ENCODE measurements around the gene ZNF469.
A peak's percentile ranks its signal among the peaks of the same experiment; 100 is the strongest.

Gene ZNF469, protein sequence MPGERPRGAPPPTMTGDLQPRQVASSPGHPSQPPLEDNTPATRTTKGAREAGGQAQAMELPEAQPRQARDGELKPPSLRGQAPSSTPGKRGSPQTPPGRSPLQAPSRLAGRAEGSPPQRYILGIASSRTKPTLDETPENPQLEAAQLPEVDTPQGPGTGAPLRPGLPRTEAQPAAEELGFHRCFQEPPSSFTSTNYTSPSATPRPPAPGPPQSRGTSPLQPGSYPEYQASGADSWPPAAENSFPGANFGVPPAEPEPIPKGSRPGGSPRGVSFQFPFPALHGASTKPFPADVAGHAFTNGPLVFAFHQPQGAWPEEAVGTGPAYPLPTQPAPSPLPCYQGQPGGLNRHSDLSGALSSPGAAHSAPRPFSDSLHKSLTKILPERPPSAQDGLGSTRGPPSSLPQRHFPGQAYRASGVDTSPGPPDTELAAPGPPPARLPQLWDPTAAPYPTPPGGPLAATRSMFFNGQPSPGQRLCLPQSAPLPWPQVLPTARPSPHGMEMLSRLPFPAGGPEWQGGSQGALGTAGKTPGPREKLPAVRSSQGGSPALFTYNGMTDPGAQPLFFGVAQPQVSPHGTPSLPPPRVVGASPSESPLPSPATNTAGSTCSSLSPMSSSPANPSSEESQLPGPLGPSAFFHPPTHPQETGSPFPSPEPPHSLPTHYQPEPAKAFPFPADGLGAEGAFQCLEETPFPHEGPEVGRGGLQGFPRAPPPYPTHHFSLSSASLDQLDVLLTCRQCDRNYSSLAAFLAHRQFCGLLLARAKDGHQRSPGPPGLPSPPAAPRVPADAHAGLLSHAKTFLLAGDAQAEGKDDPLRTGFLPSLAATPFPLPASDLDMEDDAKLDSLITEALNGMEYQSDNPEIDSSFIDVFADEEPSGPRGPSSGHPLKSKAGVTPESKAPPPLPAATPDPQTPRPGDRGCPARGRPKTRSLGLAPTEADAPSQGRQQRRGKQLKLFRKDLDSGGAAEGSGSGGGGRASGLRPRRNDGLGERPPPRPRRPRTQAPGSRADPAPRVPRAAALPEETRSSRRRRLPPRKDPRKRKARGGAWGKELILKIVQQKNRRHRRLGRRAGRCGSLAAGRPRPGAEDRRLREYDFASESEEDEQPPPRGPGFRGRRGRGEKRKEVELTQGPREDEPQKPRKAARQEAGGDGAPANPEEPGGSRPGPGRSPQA (N-terminal part only)

GRCh38 chr16:88382491-88383400, at the start of gene ZNF469:
Gene ZNF469 (plus strand): TSS chr16:88382959. CDS start chr16:88427471, 44,512 bp downstream.
- peak; percentile 13 for DNase-seq

GRCh38 chr16:88333848-88334777, 48.6 kb upstream of the ZNF469 start:
- no peak for DNase-seq

- no peak for DNase-seq
Observed at GRCh38 chr16:88334778-88335720, 47.7 kb upstream of the ZNF469 start.

DNA sequence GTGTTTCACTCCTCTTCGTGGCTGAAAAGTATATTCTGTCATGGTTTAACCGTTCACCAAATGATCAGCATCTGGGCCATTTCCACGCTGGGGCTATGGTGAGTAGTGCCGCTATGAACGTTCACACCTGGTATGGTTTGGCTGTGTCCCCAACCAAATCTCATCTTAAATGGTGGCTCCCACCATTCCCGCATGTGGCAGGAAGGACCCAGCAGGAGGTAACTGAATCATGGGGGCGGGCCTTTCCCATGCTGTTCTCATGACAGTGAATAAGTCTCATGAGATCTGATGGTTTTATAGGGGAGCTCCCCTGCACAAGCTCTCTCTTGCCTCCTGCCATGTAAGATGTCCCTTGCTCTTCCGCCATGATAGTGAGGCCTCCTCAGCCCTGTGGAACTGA, 45.7 kb upstream of the ZNF469 start:
- no peak for DNase-seq

DNA sequence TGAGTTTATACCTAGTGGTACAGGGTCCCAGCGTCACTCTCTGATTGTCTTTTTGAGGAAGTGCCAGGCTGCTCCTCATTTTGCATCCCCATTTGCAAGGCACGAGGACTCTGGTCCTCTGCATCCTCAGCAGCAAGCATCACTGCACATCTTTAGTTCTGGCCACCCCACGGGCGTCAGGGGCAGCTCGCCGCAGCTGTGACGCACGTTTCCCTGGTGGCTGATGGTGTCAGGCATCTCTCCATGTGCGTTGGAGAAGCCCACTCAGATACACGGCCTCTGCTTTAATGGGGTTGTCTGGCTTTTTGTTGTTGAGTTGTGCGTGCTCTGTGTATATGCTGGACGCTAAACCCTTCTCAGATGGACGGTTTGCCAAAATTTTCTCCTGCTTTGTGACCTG, 45.2 kb upstream of the ZNF469 start:
- no peak for DNase-seq

GRCh38 chr16:88338111-88338510, 44.6 kb upstream of the ZNF469 start:
- no peak for DNase-seq

DNA sequence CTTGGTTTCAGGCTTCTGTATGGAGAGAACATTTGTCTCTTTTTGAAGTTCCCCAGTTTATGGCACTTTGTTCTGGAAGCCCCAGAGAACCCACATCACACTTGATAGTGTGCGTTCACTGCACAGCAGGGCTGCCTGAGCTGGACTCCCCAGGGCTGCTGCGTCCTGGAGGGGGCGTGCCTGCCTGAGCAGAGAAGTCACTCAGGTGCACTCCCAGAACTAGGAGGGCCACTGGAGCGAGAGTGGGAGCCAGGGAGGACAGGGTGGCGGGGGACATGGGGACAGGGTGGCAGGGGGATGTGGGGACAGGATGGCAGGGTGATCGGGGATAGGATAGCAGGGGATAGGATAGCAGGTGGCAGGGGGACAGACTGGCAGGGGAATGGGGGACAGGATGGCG, 43.9 kb upstream of the ZNF469 start:
- DNase-seq, result no peak

DNA sequence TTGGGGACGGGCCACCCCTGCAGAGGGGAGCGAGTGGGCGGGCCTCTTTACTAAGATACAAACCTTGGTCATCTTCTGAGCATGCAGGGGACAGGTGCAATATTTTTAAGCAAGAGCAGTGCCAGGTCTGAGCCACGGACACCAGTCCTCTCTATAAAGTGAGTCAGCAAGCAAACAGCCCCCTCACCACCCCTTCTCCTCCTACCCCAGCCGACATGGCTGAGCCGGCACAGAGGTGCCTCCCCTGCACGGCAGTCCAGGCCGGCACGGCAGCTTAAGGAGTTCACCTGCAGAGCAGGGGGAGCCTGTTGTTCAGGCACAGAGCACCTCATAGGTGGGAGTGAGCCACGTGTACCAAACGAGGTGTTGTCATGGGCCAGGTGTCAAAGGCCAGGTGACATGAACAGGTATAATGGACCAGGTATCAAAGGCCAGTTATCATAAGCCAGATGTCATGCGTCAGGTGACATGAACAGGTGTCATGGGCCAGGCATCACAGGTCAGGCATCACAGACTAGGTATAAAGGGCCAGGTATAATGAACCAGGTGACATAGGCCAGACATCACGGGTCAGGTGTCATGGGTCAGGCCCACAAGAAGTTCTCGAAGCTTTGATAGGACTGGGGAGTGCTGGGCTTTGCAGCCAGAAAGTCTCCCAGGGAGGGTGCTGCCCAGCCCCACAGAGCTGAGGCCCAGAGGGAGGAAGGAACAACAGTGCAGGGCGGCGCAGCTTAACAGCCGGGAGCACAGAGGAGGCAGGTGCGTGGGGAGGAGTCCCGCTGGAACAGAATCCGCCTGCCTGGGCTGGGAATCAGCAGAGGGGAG, 42.6 kb upstream of the ZNF469 start:
- no peak for DNase-seq

DNA sequence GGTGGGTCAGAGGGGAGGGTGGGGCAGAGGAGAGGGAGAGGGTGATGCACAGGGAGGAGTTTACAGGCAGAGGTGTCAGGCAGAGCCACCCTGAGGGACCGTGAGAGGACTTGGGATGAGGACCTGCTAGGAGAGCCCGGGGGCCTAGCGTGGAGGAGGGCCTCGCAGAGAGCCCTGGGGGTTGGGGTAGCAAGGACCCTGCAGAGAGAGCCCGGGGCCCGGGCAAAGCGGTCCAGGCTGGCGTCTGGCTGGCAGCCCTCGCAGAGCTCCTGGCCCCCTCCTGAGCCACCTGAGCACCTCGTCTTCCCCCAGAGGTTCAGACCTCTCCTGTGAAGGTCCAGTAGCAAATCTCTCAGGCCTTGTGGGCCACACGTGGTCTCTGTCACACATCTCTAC, 42.0 kb upstream of the ZNF469 start:
- DNase-seq, result no peak

DNA sequence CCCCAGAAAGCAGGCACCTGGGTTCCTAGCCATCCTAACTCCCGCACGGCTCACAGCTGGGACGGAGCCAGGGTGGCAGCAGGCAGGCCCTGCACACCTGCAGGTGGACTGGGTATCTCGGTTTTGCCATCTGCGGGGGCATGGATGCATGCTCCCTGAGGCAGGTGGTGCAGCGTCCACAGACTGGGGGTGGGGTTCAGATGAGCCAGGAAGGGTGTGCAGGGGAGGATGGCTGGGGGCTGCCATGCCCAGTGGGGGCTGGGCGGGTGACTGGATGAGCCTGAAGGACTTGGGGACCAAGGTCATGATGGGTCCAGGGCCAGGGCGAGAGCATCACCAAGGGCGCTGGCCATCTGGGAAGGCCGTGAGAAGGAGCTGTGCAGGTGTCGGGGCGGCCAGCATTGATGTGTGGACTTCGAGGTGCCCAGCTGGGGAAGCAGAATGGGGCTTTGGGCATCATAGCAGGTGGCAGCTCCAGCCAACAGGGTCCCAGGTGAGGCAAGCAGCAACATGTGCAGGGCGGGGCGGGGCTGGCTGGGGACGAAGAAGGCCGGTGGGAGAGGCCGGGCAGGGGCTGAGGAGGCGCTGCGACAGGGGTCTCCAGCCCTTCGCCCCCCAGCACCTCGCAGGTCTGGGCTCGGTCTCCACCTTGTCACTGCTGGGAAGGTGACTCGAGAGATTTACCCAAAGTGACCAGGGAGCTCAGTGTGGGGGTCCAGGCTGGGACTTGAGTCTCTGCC, 41.0 kb upstream of the ZNF469 start:
- DNase-seq, result no peak

DNA sequence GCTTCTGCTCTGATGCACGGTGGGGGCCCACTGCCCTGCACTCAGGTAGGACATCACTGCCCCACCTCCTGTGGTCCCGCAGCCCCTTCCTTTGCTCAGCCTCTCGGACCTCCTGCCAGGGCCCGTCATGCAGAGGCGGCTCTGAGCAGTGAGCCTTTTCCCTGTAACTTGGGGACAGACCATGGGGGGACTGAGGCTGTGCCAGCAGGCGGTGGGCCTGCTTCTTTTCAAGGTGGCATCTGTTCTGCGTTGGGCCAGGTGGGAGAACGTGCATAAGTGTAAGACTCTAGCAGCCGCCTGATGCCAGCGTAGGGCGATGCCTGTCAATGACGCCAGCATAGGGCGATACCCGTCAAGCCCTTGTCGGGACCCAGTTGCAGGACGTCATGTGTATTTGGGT, 40.3 kb upstream of the ZNF469 start:
- DNase-seq, result no peak

- no peak for DNase-seq
Observed at GRCh38 chr16:88343271-88343791, 39.4 kb upstream of the ZNF469 start.

DNA sequence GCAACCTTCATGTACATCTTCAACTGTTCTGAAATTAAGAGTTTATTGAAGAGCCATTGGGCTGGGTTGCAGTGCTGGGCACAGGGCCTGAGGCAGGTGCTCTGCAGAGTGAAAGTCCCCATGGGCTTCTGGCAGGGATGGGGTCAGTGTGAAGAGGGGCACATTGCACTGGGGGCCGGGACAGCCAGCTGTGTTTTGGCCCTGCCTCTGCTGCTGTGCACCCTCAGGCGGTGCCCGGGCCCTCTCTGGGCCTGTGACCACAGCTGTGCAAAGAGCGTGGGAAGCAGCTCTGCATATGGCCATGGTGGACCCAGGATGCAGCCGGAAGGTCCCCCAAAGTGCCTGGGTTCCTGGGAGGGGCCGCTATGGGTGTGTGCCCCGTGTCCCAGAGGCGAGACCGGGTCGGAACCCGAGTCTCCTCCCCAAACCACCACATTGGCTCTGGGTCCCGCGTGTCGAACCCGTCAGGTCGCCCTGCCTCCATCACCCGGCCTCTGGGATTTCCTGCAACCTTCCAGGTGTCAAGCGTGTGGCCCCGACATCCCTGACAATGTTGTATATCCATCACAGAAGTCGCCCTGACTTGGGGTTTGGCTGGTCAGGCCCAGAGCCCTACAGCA, 38.2 kb upstream of the ZNF469 start:
- DNase-seq, result no peak

DNA sequence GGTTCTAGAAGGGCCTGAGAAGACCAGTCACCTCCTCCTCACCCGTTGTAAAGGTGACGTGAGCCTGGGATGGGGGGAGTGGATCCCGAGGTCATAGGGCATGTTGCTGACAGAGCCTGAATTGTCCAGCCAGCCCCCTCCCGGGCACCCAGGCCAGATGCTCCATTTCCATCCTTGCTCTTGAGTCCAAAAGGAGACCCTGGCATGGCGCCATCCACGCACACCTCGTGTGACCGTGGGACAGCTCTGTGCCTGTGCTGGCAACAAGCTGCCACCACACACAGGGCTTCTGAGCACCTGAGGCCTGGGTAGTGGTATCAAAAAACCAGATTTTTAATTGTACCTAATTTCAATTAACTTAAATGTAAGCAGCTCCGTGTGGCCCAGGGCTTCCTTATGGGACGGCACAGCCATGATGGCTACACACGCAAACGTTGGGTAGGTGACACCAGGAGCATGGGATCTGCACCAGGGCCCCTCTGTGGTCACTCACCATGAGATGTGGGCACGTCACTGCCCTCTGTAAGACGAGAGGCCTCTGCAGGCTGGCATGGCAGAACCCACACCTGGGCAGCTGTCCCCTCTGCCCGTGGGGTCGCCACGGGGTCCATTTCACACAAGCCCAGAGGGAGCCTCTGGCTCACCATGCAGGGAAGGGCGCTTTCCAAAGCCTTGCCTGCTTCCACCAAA, 37.6 kb upstream of the ZNF469 start:
- DNase-seq, result no peak

DNA sequence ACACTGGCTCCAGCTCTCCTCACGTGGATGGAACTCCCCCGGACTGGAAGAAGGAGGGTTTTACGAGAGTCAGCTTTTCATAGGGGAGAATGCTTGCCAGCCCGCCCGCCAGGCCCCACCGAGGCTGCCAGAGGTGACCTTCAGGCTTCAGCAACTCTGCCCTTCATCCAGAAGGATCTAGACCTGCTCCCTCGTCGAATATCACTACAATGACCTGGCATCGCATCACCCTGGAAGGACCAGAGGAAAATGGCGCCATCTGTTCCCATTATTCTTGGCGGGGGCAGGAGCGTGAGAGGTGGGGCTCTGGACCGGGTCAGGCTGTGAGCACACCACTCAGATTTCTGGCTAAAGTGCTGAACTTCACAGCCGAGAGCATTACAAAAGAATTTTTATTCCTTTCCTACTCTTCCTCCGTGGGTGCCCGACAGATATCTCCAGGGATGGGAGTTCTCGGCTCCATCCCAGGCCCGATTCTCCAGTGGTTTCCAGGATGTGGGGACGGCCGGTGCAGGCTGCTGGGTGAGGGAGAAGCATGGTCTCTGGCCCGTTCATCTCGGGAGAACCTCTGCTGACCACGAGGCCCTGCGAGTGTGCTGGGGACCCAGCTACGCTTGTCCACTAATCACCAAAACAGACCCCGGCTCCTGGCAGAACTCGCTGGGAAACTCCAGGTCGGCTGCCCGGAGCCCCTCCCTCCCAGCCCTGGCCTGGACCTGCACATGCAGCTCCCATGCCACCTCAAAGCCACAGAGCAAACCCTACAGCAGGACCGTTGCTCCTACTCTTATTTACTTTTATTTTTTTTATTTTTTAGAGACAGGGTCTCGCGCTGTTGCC, 36.8 kb upstream of the ZNF469 start:
- no peak for DNase-seq
